ENCODE measurements around the gene CSE1L. TPM values are rescaled to one million over a fixed set of nuclear protein-coding genes. Genes with fewer than 3 reads are reported as not detected.
A peak's percentile ranks its signal among the peaks of the same experiment; 100 is the strongest.

Gene CSE1L
- total RNA-seq, 1 donor from 2014 or later = 58.8 TPM

GRCh38 chr20:49030954-49031619, 15.0 kb upstream of the CSE1L start:
- Mint-ChIP-seq H3K9me3 (no peaks in the 10 kb centered on the region), H3K4me3 (no peak overlapping the region), H3K27me3 (no peaks in the 10 kb centered on the region), H3K4me1 (no peaks in the 10 kb centered on the region), H3K27ac (no peak overlapping the region), H3K36me3 (ENCODE audit: low read depth) (peaks cover 71% of the 10 kb centered on the region)
- no peak for DNase-seq
- ChIA-PET CTCF (no interaction called here), POLR2A (no interaction called here)
- intact Hi-C loops (cut with micrococcal nuclease) = no loop called here
- ATAC-seq (ENCODE audit: low read depth) = no peak
- TF ChIP-seq, protein P1, sequence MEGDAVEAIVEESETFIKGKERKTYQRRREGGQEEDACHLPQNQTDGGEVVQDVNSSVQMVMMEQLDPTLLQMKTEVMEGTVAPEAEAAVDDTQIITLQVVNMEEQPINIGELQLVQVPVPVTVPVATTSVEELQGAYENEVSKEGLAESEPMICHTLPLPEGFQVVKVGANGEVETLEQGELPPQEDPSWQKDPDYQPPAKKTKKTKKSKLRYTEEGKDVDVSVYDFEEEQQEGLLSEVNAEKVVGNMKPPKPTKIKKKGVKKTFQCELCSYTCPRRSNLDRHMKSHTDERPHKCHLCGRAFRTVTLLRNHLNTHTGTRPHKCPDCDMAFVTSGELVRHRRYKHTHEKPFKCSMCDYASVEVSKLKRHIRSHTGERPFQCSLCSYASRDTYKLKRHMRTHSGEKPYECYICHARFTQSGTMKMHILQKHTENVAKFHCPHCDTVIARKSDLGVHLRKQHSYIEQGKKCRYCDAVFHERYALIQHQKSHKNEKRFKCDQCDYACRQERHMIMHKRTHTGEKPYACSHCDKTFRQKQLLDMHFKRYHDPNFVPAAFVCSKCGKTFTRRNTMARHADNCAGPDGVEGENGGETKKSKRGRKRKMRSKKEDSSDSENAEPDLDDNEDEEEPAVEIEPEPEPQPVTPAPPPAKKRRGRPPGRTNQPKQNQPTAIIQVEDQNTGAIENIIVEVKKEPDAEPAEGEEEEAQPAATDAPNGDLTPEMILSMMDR (IDR thresholded peaks at IDR 0.05) = no peak

GRCh38 chr20:49032455-49032854, 13.7 kb upstream of the CSE1L start:
- DNase-seq (no peak), ATAC-seq (ENCODE audit: low read depth) (no peak)
- Mint-ChIP-seq H3K9me3 (no peaks in the 10 kb centered on the region), H3K27me3 (no peaks in the 10 kb centered on the region), H3K4me1 (peaks cover 2% of the 10 kb centered on the region), H3K36me3 (ENCODE audit: low read depth) (peaks cover 64% of the 10 kb centered on the region), H3K27ac (no peak overlapping the region), H3K4me3 (no peak overlapping the region)
- intact Hi-C loops (cut with micrococcal nuclease) = no loop called here
- ChIA-PET POLR2A (no interaction called here), CTCF (no interaction called here)
- TF ChIP-seq, protein P1 (IDR thresholded peaks at IDR 0.05) = no peak

- TF ChIP-seq, protein P1 (IDR thresholded peaks at IDR 0.05) = no peak
- no peak overlapping the region for H3K4me3 Mint-ChIP-seq
- ChIA-PET CTCF (no interaction called here), POLR2A (no interaction called here)
- peaks cover 13% of the 10 kb centered on the region for H3K4me1 Mint-ChIP-seq
- H3K36me3 Mint-ChIP-seq (ENCODE audit: low read depth) = peaks cover 49% of the 10 kb centered on the region
- H3K27ac Mint-ChIP-seq = no peak overlapping the region
- intact Hi-C loops (cut with micrococcal nuclease) = no loop called here
- DNase-seq = no peak
- H3K27me3 Mint-ChIP-seq = no peaks in the 10 kb centered on the region
- no peaks in the 10 kb centered on the region for H3K9me3 Mint-ChIP-seq
- no peak for ATAC-seq (ENCODE audit: low read depth)
These were observed 11.9 kb upstream of the CSE1L start for GRCh38 chr20:49034070-49034732.

GRCh38 chr20:49037962-49038387, 8.1 kb upstream of the CSE1L start:
- ATAC-seq (ENCODE audit: low read depth) (peak; percentile 40), DNase-seq (no peak)
- no peak overlapping the region for H3K27ac Mint-ChIP-seq
- H3K4me1 Mint-ChIP-seq = peaks cover 13% of the 10 kb centered on the region
- TF ChIP-seq, protein P1 (IDR thresholded peaks at IDR 0.05) = no peak
- no peaks in the 10 kb centered on the region for H3K27me3 Mint-ChIP-seq
- POLR2A ChIA-PET = interaction anchor here (1.9 kb wide), 1 partner anchor 8 kb away, joined by 9 read pairs; the partner anchor contains the start of gene CSE1L
- H3K9me3 Mint-ChIP-seq = no peaks in the 10 kb centered on the region
- no peak overlapping the region for H3K4me3 Mint-ChIP-seq
- intact Hi-C loops (cut with micrococcal nuclease) = no loop called here
- CTCF ChIA-PET = no interaction called here
- peaks cover 29% of the 10 kb centered on the region for H3K36me3 Mint-ChIP-seq (ENCODE audit: low read depth)

DNA sequence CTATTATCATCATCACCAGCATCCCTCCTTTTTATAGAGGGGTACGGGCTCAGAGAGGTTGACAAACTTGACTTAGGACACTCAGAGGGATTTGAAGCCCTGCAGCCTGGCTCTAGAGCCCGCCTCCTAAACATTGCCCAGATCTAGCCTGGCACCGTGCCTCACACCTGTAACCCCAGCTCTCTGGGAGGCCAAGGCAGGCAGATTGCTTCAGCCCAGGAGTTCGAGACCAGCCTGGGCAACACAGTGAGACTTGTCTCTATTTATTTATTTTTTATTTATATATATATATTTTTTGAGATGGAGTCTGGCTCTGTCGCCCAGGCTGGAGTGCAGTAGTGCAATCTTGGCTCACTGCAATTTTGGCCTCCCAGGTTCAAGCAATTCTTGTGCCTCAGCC, 6.3 kb upstream of the CSE1L start:
- POLR2A ChIA-PET = no interaction called here
- TF ChIP-seq, protein P1 (IDR thresholded peaks at IDR 0.05) = no peak
- peaks cover 13% of the 10 kb centered on the region for H3K4me1 Mint-ChIP-seq
- intact Hi-C loops (cut with micrococcal nuclease) = no loop called here
- H3K27ac Mint-ChIP-seq = no peak overlapping the region
- CTCF ChIA-PET = no interaction called here
- ATAC-seq (ENCODE audit: low read depth) = no peak
- peaks cover 10% of the 10 kb centered on the region for H3K36me3 Mint-ChIP-seq (ENCODE audit: low read depth)
- DNase-seq = no peak
- no peaks in the 10 kb centered on the region for H3K27me3 Mint-ChIP-seq
- no peak overlapping the region for H3K4me3 Mint-ChIP-seq
- H3K9me3 Mint-ChIP-seq = no peaks in the 10 kb centered on the region
